ENCODE measurements around the gene FBXO22.
"Not testable (repeated sequence)": the region's sequence is repeated elsewhere in the genome, so short reads cannot be mapped to it uniquely, and the experiment has no call there.

Gene FBXO22

GRCh38 chr15:75903331-75904239, at the start of gene FBXO22:
Gene FBXO22 (plus strand): TSS chr15:75903878. CDS start chr15:75903964, 86 bp downstream.
- peak; percentile 76 for DNase-seq (ENCODE audit: low read depth)

- no peak for DNase-seq (ENCODE audit: low read depth)
Measured at GRCh38 chr15:75857886-75858285, 45.8 kb upstream of the FBXO22 start.

DNA sequence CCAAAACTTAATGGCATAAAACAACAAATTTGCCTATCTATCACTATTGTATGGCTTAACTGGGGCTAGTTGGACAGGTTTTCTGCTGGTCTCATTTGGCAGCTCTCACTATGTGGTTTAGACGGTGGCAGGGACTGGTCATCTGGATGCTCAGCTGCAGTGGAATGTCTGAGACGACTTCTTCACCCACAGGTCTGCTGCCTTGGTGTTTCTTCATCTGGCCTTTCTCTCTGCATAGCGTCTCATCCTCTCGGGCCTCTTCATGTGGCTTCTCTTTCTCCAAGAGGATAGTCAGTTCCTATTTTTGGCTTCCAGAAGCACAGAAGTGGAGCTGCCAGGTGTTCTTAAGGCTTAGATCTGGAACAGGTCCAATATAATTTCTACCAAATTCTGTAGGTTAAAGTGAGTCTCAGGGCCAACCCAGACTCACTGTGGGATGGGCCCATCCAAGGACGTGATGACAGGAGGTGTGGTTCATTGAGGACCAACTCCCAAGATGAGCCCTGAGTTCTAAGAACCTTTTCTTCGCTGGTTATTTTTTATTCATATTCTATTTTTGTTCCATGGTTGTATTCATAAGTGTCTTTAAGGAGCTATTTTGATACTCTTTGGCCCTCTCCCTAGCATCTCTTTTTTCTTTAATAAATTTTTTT, 41.8 kb upstream of the FBXO22 start:
- DNase-seq (ENCODE audit: low read depth), result no peak

- DNase-seq (ENCODE audit: low read depth), result no peak
Measured at GRCh38 chr15:75862796-75863195, 40.9 kb upstream of the FBXO22 start.

DNA sequence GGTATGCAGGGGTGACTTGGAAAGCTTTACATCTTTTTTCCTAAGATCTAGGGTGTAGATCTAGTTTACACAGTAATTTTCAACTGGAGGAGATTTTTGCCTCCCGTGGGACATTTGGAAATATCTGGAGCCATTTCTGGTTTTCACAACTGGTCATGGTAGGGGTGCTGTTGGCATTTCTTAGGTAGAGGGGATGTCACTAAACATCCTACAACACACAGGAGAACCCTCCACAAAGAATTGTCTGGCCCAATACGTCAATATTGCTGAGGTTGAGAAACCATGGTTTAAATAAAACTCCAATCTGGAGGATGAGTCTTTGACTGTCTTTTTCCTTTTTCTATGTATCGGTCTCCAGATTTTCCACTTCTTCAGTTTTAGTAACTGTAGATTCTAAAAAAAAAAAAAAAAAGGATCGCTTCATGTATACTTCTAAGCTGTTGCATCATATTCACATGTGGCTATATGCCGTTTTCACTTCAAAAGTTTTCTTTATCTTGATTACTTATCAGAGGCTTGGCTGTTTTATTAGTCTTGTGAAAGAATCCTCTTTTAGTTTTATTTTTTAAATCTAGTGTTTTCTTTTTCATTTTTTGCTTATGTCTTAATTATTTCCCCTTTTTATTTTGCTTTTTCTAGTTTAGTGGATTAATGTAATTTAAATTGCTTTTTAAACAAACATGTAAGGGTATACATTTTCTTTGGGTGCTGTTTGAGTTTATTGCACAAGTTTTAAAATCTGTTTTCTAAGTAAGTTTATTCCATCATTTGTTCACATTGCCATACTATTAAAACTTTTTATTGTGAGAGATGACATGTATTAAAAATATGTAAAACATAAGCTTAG, 39.2 kb upstream of the FBXO22 start:
- DNase-seq (ENCODE audit: low read depth), result no peak

GRCh38 chr15:75866045-75866444, 37.6 kb upstream of the FBXO22 start:
- DNase-seq (ENCODE audit: low read depth), result not testable (repeated sequence)

- no peak for DNase-seq (ENCODE audit: low read depth)
Measured at GRCh38 chr15:75866916-75867315, 36.8 kb upstream of the FBXO22 start.

DNA sequence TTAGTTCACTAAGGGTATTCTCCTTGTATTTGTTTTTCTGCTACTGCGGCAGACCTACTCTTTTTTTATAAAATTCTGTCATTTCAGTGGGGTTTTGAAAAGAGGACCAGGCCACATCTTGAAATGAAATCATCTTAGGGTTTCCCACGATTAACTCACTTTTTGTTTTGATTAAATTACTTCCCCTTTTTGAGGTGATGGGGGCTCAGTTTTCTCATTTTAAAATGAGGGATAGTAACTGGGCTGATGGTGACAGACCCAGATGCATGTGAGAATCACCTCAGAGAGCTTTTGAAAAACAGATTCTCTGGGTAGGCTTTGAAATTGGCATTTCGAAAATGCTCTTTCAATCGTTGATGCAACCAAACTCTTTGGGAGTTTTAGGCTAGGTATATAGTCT, 36.2 kb upstream of the FBXO22 start:
- DNase-seq (ENCODE audit: low read depth), result no peak

GRCh38 chr15:75868019-75868418, 35.7 kb upstream of the FBXO22 start:
- no peak for DNase-seq (ENCODE audit: low read depth)

DNA sequence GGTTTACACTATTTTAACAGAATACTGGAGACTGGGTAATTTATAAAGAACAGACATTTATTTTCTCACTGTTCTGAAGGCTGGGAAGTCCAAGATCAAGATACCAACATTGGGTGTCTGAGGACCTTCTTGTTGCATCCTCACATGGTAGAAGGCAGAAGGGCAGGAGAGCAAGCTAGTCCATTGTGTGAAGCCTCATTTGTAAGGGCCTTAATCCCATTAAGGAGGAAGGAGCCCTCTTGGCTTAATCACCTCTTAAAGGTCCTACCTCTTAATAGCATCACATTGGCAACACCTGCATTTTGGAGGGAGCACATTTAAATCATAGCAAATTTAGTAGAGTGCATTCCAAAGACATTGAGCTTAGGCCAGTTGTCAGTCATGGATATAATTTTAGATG, 34.2 kb upstream of the FBXO22 start:
- no peak for DNase-seq (ENCODE audit: low read depth)

GRCh38 chr15:75871589-75871988, 32.1 kb upstream of the FBXO22 start:
- not testable (repeated sequence) for DNase-seq (ENCODE audit: low read depth)

GRCh38 chr15:75872403-75872990, 31.2 kb upstream of the FBXO22 start:
- DNase-seq (ENCODE audit: low read depth), result no peak

DNA sequence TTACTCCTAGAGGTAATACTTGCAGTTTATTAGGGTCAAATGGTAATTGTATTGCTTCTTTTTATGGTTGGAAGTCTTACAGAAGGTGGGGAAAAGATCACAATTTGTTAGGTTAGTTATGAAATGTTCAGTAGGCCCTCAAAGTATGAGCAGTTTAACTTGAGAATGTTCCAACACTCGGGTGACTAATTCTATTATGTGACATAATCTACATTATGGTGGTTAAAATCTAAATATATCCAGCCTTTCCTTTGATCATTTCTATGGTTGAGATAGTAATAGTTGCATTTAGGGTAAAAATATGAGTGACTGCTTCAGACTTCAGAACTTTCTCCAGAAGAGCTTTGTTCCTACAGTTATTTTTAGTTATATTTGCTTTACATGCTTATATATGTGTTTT, 19.6 kb upstream of the FBXO22 start:
- no peak for DNase-seq (ENCODE audit: low read depth)

- no peak for DNase-seq (ENCODE audit: low read depth)
Measured at GRCh38 chr15:75887178-75887577, 16.5 kb upstream of the FBXO22 start.

- DNase-seq (ENCODE audit: low read depth), result no peak
Measured at GRCh38 chr15:75891895-75892294, 11.8 kb upstream of the FBXO22 start.

GRCh38 chr15:75895731-75896130, 7.9 kb upstream of the FBXO22 start:
- no peak for DNase-seq (ENCODE audit: low read depth)

DNA sequence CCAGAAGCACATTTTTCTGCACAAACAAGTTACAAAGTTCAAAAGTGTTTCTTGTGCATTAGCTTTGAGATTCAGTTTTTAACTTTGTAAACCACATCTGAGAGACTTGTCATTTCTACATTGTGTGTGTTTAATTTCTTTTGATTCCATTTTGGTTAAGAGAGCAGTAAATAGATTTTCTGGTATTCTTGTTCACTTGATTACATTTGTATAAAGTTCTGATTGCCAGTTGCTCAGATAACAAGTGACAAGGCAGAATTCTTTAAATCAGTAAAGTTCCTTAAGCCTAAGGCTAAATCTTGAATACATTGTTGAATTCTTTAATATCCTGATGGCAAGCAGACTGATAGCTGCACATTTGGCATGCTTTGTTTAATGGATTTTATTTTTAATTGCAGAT, 3.1 kb upstream of the FBXO22 start:
- no peak for DNase-seq (ENCODE audit: low read depth)

DNA sequence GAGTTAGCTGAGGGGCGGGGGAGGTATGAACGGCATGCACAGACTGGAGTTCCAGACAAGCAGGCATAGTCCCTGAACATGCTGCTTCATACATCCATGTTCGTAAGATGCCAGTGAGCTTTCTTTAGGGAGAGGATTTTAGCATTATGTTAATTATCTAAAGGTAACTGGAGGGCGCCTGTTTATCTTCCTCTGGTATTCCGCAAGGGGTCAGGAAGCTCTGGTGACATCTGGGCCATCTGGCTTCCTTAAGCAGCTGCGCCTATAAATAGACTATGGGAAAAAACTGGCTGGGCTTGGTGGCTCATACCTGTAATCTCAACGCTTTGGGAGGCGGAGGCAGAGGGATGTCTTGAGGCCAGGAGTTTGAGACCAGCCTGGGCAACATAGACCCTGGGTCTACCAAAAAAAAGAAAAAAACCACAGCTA, 1.5 kb upstream of the FBXO22 start:
- no peak for DNase-seq (ENCODE audit: low read depth)

- DNase-seq (ENCODE audit: low read depth), result no peak
Measured at GRCh38 chr15:75905231-75905630, 1.6 kb downstream of the FBXO22 start.

GRCh38 chr15:75910355-75910754, 6.7 kb downstream of the FBXO22 start:
- not testable (repeated sequence) for DNase-seq (ENCODE audit: low read depth)

- DNase-seq (ENCODE audit: low read depth), result no peak
Measured at GRCh38 chr15:75916978-75917377, 13.3 kb downstream of the FBXO22 start.

DNA sequence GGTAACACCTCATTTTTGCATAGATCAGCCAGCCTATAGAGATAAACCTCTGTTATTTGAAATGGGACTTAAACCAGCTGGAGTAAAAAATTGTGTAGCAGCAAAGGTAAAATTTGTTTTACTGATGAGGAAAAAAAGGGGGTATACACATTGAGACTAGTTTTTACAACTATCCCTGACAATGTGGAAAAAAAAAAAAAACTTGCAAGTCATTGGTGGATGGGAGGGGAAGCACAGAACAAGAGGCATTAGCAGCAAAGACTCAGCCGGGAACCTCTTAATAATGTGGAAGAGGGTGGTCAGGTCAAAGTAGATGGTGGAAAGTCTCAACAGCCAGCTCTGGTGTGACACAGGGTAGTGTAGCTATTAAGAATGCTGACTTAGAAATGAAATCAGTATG, 14.5 kb downstream of the FBXO22 start:
- DNase-seq (ENCODE audit: low read depth), result no peak

Data from stimulated activated CD8-positive, alpha-beta memory T cell treated with anti-CD3 and anti-CD28 coated beads, Interleukin-12 subunit alpha, Interleukin-12 subunit beta, amount 100 ng/mL, for 1 hour (primary cell).